GM19025 (cell line): ENCODE data around the gene USP34.
"Not testable (repeated sequence)": the region's sequence is repeated elsewhere in the genome, so short reads cannot be mapped to it uniquely, and the experiment has no call there.

Source experiments
- ATAC-seq: cut with Tn5 transposase; IDR thresholded peaks from one replicate; pipeline ENCODE4 v1.9.1; 2021; ENCODE audit warnings: mild to moderate bottlenecking, low read depth, moderate library complexity; ENCODE audit not compliant: unreplicated experiment

Gene USP34, protein sequence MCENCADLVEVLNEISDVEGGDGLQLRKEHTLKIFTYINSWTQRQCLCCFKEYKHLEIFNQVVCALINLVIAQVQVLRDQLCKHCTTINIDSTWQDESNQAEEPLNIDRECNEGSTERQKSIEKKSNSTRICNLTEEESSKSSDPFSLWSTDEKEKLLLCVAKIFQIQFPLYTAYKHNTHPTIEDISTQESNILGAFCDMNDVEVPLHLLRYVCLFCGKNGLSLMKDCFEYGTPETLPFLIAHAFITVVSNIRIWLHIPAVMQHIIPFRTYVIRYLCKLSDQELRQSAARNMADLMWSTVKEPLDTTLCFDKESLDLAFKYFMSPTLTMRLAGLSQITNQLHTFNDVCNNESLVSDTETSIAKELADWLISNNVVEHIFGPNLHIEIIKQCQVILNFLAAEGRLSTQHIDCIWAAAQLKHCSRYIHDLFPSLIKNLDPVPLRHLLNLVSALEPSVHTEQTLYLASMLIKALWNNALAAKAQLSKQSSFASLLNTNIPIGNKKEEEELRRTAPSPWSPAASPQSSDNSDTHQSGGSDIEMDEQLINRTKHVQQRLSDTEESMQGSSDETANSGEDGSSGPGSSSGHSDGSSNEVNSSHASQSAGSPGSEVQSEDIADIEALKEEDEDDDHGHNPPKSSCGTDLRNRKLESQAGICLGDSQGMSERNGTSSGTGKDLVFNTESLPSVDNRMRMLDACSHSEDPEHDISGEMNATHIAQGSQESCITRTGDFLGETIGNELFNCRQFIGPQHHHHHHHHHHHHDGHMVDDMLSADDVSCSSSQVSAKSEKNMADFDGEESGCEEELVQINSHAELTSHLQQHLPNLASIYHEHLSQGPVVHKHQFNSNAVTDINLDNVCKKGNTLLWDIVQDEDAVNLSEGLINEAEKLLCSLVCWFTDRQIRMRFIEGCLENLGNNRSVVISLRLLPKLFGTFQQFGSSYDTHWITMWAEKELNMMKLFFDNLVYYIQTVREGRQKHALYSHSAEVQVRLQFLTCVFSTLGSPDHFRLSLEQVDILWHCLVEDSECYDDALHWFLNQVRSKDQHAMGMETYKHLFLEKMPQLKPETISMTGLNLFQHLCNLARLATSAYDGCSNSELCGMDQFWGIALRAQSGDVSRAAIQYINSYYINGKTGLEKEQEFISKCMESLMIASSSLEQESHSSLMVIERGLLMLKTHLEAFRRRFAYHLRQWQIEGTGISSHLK (N-terminal part only)

DNA sequence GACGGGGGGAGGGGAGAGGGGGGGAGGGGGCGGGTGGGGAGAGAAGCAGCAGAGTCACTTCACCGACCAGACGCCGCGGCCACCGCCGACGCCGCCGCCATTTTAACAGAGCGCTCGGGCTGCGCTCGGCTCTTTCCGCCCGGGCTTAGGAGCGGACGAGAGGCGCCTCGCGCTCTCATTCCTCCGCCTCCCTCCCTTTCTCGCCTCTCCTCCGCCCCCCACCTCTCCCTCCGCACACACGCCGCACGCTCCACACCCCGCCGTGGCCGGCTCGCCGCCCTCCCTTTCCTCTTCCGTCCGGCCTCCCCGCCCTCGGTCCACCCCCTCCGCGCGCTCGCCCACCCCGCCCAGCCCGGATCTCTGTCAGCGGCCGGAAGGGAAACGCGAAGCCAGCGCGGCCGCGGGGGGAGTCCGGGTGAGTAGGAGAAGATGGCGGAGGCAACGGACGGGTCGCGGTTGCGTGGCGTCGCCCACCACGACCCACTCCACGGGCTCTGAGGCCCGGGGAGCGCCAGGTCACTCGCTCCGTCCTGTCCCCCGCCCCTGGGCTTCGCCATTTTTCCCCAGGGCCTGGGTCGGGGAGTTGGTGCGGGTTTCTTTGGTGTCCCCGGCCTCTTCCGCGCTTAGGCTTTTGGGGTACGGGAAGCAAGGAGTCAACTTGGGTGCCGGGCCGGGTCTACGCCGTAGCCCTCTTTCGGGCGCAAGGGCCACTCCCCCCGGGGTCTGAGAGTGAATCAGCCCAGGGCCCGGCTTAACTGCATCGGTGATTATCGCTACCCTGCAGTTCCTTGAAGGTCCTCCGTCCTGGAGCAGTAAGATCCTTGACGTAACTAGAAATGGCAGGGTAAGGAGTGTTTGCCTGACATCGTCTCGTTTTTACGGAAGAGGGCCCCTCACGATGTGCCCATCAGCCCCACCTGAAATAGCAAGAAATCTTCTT, at the start of gene USP34:
Gene USP34, minus strand, starts transcription at position 123 of the 940 bp plus-strand sequence. CDS start 395 bp downstream, outside the sequence.
- peak; percentile 76 for ATAC-seq

DNA sequence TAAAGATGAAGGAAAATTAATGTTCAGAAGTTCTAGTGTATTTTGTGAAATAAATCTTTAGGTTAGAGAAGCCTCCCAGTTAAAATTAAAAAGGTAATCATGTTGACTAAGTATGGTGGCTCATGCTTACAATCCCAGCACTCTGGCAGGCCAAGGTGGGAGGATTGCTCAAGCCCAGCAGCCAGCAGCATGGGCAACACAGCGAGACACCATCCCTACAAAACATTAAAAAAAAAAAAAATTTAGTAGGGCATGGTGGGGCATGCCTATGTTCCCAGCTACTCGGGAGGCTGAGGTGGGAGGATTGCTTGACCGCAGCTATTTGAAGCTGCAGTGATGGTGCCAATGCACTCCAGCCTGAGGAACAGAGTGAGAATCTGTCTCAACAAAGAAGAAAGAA, 49.4 kb upstream of the USP34 start:
- no peak for ATAC-seq

DNA sequence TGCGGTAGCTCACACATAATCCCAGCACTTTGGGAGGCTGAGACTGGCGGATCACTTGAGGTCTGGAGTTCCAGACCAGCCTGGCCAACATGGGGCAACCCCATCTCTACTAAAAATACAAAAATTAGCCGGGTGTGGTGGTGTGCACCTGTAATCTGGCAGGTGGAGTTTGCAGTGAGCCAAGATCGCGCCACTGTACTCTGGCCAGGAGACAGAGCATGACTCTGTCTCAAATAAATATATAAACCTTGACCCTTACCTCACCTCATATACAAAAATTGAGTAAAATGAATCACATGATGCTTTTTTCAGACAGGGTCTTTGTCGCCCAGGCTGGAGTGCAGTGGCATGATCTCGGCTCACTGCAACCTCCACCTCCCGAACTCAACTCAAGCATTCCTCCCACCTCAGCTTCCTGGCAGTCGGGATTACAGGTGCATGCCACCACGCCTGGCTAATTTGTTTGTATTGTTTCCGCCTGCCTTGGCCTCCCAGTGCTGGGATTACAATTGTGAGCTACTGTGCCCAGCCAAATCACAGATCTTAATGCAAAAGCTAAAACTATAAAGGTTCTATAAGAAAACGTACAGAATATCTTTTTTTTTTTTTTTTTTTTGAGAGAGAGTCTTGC, 42.0 kb upstream of the USP34 start:
- ATAC-seq: no peak

GRCh38 chr2:61510674-61511671, 40.1 kb upstream of the USP34 start:
- no peak for ATAC-seq

DNA sequence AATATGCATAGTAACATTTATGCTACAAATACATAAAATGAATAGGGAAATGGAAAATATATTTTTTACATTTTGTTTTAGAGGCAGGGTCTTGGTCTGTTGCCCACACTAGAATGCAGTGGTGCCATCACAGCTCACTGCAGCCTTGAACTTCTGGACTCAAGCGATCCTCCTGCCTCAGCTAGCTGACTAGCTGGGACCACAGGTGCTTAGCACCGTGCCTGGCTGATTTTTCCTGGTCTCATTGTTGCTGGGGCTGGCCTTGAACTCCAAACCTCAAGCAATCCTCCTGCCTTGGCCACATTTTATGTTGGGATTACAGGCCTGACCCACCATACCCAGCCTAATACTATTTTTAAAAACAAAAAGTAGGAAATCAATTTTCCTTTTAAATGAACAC, 34.1 kb upstream of the USP34 start:
- ATAC-seq: no peak

GRCh38 chr2:61499060-61499459, 28.2 kb upstream of the USP34 start:
- no peak for ATAC-seq

- ATAC-seq: no peak
Observed at GRCh38 chr2:61493523-61493942, 22.6 kb upstream of the USP34 start.

DNA sequence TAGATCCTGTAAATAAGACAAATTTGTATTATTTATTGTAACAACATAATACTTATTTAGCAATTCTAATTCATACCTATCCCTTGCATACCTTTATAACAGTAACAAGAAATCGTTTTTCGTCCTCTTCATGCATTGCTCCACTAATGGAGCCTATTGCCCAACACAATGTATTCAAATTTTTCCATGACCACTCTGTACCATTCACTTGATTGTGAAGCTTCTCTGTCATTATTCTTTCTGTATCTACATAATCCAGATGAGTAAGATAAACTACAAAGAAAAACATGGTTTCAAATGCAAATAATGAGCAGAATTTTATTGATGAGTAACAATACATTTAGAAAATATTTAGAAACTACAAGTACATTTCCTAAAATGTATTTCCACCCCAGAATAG, 21.6 kb upstream of the USP34 start:
- ATAC-seq: no peak

DNA sequence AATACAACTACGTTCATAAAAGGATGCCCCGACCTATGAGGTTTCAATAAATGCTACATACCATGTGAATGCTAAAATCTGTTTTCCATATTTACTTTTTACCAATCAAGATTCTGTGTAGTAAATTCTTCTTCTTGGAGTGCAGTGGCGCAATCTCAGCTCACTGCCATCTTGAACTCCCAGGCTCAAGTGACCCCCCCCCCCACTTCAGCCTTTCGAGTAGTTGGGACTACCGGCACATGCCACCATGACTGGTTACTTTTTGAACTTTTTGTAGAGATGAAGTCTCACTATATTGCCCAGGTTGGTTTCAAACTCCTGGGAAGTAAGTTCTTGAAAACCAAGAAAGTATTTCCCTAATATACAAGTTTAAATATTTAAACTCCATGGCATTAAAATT, 14.4 kb upstream of the USP34 start:
- no peak for ATAC-seq

GRCh38 chr2:61478086-61478485, 7.2 kb upstream of the USP34 start:
- no peak for ATAC-seq

DNA sequence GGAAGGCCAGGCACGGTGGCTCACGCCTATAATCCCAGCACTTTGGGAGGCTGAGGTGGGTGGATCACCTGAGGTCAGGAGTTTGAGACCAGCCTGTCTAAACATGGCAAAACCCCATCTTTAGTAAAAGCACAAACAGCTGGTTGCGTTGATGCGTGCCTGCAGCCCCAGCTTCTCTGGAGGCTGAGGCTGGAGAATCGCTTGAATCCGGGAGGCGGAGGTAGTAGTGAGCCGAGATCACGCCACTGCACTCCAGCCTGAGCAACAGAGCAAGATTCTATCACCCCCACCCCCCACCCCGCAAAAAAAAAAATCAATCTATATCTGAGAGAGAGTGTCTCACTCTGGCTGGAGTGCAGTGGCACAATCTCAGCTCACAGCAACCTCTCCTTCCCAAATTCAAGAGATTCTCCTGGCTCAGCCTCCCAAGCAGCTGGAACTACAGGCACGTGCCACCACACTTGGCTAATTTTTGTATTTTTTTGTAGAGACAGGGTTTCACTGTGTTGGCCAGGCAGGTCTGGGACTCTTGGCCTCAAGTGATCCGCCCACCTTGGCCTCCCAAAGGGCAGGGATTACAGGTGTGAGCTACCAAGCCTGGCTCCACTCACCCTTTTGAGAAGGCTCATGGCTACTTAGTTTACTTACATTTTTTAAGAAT, 6.2 kb upstream of the USP34 start:
- ATAC-seq: not testable (repeated sequence)

GRCh38 chr2:61471905-61472805, 1.3 kb upstream of the USP34 start:
- no peak for ATAC-seq

GRCh38 chr2:61470122-61470951, 550 bp downstream of the USP34 start:
- peak; percentile 34 for ATAC-seq

GRCh38 chr2:61469424-61470121, 1.3 kb downstream of the USP34 start:
- ATAC-seq: no peak

- not testable (repeated sequence) for ATAC-seq
Observed at GRCh38 chr2:61468231-61468630, 2.7 kb downstream of the USP34 start.
